ENCODE measurements around the gene CEL.
"Not testable (repeated sequence)": the region's sequence is repeated elsewhere in the genome, so short reads cannot be mapped to it uniquely, and the experiment has no call there.

Gene CEL

DNA sequence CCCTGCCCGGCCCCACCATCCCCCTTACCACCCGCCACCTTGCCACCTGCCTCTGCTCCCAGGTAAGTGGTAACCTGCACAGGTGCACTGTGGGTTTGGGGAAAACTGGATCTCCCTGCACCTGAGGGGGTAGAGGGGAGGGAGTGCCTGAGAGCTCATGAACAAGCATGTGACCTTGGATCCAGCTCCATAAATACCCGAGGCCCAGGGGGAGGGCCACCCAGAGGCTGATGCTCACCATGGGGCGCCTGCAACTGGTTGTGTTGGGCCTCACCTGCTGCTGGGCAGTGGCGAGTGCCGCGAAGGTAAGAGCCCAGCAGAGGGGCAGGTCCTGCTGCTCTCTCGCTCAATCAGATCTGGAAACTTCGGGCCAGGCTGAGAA is at the start of gene CEL:
TSS of gene CEL (plus strand) at position 218 of the 382 bp plus-strand sequence. CDS start at position 240, 22 bp downstream.
- DNase-seq, result not testable (repeated sequence)

- DNase-seq, result no peak
These were observed 47.1 kb upstream of the CEL start for GRCh38 chr9:133014696-133015095.

- peak in 1 of 2 experiments; percentile 11 for DNase-seq
These were observed 38.5 kb upstream of the CEL start for GRCh38 chr9:133023117-133023890.

DNA sequence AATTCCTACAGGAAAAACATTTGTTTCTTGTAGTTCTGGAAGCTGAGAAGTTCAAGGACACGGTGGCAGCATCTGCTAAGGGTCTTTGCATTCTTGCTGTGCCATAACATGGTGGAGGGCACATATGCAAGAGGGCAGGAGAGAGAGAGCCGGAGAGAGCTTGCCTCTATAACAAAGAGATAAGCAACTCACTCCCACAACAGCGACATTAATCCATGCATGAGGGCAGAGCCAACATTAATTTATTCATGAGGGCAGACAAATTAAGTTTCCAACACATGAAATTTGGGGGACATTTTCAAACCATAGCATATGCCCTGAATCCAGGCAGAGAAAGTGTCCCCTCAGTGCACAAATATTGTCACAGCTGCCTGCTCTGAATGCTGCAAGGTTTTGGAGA is 35.4 kb upstream of the CEL start:
- DNase-seq, result no peak

GRCh38 chr9:133027134-133027533 is 34.6 kb upstream of the CEL start:
- no peak for DNase-seq

DNA sequence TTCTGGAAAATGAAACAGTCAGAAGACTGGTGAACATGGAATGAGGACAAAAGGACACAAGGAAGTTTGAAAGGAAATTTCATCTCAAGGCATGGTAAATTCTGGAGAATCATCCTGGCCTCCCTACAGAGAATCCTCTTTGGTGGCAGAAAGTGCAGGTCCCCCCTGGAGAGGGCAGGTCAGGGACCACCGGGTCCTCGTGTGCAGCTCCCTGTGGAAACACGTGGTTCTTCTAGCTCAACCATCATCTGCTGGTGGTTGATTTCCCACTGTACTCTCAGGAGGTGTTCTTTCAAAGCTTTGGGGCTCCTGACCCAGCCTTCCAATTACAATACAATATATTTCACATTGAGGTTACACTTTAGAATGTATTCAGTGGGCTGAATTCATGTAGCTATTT is 33.6 kb upstream of the CEL start:
- DNase-seq, result no peak

DNA sequence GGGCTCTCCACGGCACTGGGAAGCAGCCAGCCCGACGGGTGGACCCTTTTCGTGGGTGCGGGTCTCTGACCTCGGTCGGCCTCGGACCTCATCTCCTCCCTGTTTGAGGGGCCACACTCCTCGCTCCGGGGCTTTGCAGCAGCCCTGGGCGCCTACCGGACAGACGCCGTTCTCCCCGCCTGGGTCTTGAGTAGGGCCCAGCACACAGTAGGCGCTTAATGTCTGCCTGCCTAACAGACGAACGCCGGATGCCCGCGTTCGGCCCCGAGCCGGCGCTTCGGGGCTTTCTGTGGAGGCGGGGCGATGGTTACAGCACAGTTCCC is 31.8 kb upstream of the CEL start:
- DNase-seq, result peak in 1 of 2 experiments; percentile 5

GRCh38 chr9:133030317-133031129 is 31.3 kb upstream of the CEL start, which contains the start of gene GTF3C5:
Gene GTF3C5 (plus strand): TSS chr9:133030997. CDS start chr9:133031012, 15 bp downstream.
- peak; percentile 89 to 90 for DNase-seq

DNA sequence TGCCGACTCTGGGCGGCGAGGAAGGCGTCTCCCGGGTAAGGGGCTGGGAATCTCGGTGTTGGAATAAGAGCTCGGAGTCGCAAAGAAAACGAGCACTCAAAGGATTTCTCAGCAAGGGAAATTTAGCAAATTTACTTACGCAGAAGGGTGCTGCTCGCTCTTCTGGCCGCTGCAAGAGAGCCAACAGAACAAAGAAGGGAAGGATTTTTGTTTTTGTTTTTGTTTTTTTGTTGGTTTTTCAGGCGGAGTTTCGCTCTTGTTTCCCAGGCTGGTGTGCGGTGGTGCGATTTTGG is 30.7 kb upstream of the CEL start:
- no peak for DNase-seq

- DNase-seq, result no peak
These were observed 30.3 kb upstream of the CEL start for GRCh38 chr9:133031496-133031911.

DNA sequence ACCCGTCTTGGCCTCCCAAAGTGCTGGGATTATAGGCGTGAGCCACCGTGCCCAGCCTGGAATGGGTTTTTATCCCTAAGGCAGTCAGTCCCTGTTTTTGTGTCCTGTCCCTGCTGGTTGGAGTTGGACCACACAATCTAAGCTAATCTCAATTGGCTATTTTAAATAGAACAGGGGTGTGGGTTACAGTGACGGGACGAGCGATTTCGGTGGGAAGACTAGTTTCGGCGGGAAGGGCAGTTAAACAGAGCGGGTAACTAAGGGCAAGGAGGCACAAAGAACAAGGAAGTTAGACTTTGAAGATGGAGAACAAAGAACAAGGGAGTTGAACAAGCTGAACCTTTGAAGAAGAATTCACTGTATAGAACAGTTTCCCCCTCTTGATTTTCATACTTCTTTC is 29.6 kb upstream of the CEL start:
- DNase-seq, result no peak

DNA sequence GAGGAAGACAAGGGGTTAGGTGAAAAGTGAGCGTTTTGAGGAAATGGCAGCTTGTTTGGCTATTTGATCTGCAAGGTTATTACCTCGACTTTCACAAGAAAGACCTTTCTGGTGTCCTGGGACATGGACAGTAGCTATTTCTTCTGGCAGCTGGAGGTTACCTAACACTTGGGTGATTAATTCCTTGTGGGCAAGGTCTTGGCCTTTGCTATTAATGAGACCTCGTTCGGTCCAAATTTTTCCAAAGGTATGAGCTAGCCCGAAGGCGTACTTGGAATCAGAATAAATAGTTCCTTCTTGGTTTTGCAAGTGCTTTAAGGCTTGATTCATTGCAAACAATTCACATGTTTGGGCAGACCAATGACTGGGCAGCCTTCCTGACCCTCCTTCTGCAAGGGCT is 26.1 kb upstream of the CEL start:
- DNase-seq, result no peak

DNA sequence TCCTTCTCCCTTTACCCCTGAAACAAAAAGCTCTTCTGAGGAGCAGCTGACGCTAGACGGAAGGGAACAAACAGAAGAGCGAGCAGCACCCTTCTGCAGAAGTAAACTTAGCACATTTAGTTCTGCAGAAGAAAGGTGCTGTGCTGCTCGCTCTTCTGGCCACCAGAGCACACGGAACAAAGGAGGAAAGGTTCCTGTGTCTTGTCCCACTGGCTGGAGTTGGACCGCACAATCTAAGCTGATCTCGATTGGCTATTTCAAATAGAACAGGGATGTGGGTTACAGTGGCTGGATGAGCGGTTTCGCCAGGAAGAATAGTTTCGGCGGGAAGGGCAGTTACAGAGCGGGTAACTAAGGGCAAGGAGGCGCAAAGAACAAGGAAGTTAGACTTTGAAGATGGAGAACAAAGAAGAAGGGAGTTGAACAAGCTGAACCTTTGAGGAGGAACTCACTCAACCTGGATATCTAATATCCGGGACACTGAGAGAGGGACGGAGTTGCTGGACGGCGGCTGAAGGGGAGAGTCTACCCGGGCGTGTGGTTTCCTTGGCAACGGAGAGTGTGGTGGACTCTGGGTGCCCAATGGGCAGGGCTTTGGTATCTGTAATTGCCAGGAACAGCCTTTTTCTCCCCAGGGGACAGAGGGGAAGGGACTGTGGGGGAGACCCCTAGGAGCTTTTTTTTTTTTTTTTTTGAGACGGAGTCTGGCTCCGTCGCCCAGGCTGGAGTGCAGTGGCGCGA is 23.8 kb upstream of the CEL start:
- DNase-seq, result no peak

DNA sequence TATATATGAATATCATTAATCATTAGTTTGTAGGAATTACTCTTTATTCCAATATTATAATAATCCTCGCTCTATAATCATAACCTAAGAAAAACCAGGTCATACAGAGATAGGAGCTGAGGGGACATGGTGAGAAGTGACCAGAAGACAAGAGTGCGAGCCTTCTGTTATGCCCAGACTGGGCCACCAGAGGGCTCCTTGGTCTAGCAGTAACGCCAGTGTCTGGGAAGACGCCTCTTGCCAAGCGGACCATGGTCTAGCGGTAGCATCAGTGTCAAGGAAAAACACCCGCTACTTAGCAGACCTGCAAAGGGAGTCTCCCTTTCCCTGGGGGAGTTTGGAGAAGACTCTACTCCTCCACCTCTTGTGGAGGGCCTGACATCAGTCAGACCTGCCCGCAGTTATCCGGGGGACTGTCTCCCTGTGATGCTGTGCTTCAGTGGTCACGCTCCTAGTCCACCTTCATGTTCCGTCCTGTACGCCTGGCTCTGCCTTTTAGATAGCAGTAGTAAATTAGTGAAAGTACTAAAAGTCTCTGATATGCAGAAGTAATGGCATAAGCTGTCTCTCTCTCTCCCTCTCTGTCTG is 20.8 kb upstream of the CEL start:
- DNase-seq, result peak; percentile 21 to 34

- no peak for DNase-seq
These were observed 19.8 kb upstream of the CEL start for GRCh38 chr9:133041958-133042357.

GRCh38 chr9:133042676-133043075 is 19.1 kb upstream of the CEL start:
- no peak for DNase-seq

DNA sequence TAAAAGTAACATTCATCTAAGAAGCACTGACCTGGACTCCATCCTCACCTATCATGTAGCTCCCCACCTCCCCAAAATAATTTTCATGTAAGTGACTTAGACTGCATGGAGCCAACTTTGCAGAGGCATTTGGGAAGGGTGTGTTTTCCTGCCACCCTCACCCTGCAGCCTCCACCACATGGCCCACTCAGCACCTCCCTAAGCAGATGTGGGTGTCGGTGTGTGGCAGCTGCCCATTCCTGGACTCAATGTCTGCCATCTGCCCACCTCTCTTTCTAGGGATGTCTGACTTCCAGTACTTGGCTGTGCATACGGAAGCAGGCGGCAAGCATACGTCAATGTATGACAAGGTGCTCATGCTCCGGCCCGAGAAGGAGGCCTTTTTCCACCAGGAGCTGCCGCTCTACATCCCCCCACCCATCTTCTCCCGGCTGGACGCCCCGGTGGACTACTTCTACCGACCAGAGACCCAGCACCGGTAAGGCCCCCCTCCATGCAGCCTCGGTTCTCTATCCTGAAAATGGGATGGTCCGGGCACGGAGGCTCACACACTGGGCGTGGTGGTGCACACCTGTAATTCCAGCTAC is 18.2 kb upstream of the CEL start:
- no peak for DNase-seq

DNA sequence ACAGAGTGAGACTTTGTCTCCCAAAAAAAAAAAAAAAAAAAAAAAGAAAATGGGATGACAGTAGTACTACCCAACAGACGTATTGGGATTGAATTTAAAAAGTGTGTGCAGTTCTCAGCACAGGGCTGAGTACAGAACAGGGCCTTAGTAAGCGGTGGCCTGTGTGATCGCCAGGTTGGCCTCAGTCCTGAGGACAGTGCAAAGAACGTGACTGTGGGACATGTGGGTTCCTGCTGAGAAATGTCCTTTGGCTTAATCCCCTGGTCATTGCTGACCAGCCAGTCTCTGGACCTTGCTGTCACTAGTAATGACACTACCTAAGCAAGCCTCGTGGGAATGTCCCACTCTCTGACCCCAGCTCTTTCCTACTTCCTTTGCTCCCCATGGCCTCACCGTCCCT is 17.7 kb upstream of the CEL start:
- no peak for DNase-seq

DNA sequence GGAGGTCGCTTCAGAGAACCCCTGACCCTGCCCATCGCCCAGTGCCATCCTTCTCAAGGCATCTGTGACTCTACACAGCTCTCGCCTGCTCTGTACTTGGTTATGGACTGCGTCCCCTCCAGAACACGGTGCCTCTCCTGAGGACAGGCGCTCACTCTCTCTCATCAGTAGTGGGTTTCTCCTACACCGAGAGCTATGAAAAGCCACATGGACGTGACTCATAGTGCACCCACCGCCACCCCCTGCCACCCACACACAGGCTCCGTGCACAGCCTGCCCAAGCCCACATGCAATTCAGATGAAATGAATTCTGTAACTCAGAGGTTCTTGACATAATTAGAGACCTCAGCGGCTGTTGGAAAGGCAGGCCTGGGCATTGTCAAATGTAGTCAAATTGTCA is 17.1 kb upstream of the CEL start:
- peak in 1 of 2 experiments; percentile 17 for DNase-seq

DNA sequence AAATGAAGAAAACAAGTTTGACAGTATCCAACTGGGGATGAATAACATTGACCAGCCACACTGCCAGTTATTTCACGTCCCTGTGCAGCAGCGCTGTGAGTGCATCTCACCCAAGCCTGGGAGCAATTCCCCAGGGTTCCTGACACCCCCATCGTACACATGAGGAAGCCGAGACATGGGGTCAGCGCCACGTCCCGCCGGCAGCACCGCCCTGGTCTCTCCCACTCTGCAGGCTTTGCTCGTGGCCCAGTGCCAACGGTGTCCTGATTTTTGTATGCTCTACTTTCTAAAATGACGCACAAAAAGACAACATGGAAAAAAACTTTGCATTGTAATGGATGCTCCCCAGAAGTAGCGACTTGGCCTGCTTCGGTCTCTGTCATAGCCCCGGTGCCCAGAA is 16.6 kb upstream of the CEL start:
- no peak for DNase-seq

DNA sequence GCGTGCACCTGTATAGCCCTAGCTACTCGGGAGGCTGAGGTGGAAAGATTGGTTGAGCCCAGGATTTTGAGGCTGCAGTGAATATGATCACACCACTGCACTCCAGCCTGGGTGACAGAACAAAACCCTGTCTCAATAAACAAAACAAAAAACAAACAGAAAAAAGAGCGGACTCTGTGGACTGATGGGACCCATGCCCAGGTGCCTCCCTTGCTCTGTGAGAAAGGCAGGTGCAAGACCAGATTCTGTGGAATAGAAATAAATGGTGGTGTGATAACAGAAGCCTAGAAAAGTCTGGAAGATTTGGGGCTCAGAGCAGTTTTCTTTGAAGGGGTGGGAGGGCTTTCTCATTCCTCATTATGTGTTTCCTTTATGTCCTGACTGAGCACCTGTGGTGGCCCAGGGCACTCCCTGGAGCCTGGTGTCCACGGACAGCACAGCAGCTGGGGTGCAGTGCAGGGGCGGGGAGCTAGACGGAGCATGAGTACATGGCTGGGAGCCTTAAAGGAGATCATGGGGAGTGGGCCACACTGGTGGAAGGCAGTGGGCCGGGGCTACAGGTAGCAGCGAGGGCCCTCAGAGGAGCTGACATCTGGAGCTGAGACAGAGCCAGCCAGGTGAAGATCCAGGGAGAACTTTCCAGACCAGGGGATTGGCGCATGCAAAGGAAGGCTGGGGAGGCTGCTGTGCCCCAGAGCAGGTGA is 15.4 kb upstream of the CEL start:
- DNase-seq, result no peak

GRCh38 chr9:133046900-133047295 is 14.9 kb upstream of the CEL start:
- no peak for DNase-seq
